HUES48 (cell line): ENCODE data around the gene BPIFB2.

ENCODE experiments used
- H3K27ac ChIP-seq: one replicate; pipeline ENCODE4 v1.7.0; 2013; ENCODE audit warnings: low read depth, low read length, inconsistent platforms
- H3K27me3 ChIP-seq: 2 replicates; pipeline ENCODE4 v1.6.1; 2013; ENCODE audit warnings: mild to moderate bottlenecking, low read length; ENCODE audit not compliant: control insufficient read depth, insufficient read depth
- H3K36me3 ChIP-seq: 2 replicates; pipeline ENCODE4 v1.6.1; 2013; ENCODE audit warnings: low read length; ENCODE audit not compliant: control insufficient read depth, insufficient read depth
- H3K4me1 ChIP-seq: 2 replicates; pipeline ENCODE4 v1.6.1; 2013; ENCODE audit warnings: mild to moderate bottlenecking, low read length; ENCODE audit not compliant: control insufficient read depth, insufficient read depth
- H3K4me3 ChIP-seq: 2 replicates; pipeline ENCODE4 v1.5.1; 2013; ENCODE audit warnings: mild to moderate bottlenecking, low read depth, low read length
- H3K9ac ChIP-seq: 2 replicates; pipeline ENCODE4 v1.6.1; 2013; ENCODE audit warnings: mild to moderate bottlenecking, low read depth, low read length, moderate library complexity
- H3K9me3 ChIP-seq: 2 replicates; pipeline ENCODE4 v1.6.1; 2013; ENCODE audit warnings: low read length; ENCODE audit not compliant: control insufficient read depth, insufficient read depth

The BPIFB2 gene

GRCh38 chr20:32980131-32980941 lies 27.2 kb upstream of the BPIFB2 start:
- Histone ChIP-seq H3K4me3 (no peak overlapping the region), H3K27me3 (no peaks in the 10 kb centered on the region), H3K9me3 (no peaks in the 10 kb centered on the region), H3K9ac (no peak overlapping the region), H3K4me1 (no peaks in the 10 kb centered on the region), H3K36me3 (no peaks in the 10 kb centered on the region), H3K27ac (no peak overlapping the region)

DNA sequence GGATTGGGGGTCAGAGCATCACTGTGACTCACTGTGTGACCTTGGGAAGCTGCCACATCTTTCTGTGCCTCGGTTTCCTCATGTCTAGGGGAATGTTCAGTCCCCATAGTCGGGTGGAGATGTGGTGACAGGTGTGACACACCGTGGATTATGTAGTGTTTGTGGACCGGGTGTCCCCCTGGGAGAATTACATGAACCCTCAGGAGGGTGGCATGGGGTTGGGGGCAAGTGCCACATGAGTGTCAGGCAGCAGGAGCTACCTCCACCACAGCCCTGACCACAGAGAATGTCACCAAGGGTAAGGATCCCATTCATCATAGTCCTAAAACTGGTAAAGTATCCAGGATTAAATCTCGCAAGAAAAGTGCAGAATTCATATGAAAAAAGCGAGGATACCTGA lies 26.5 kb upstream of the BPIFB2 start:
- no peaks in the 10 kb centered on the region for H3K27me3 ChIP-seq
- H3K9ac ChIP-seq, result no peak overlapping the region
- H3K36me3 ChIP-seq, result no peaks in the 10 kb centered on the region
- H3K4me3 ChIP-seq, result no peak overlapping the region
- no peaks in the 10 kb centered on the region for H3K4me1 ChIP-seq
- H3K27ac ChIP-seq, result no peak overlapping the region
- no peaks in the 10 kb centered on the region for H3K9me3 ChIP-seq

- Histone ChIP-seq H3K4me1 (no peaks in the 10 kb centered on the region), H3K9me3 (no peaks in the 10 kb centered on the region), H3K36me3 (no peaks in the 10 kb centered on the region), H3K4me3 (no peak overlapping the region), H3K27ac (no peak overlapping the region), H3K27me3 (no peaks in the 10 kb centered on the region), H3K9ac (no peak overlapping the region)
Measured at GRCh38 chr20:32982617-32983458, 24.7 kb upstream of the BPIFB2 start.

- no peaks in the 10 kb centered on the region for H3K4me1 ChIP-seq
- no peak overlapping the region for H3K27ac ChIP-seq
- no peaks in the 10 kb centered on the region for H3K36me3 ChIP-seq
- H3K9ac ChIP-seq, result no peak overlapping the region
- no peaks in the 10 kb centered on the region for H3K9me3 ChIP-seq
- no peaks in the 10 kb centered on the region for H3K27me3 ChIP-seq
- H3K4me3 ChIP-seq, result no peak overlapping the region
Measured at GRCh38 chr20:32983459-32984112, 23.9 kb upstream of the BPIFB2 start.

DNA sequence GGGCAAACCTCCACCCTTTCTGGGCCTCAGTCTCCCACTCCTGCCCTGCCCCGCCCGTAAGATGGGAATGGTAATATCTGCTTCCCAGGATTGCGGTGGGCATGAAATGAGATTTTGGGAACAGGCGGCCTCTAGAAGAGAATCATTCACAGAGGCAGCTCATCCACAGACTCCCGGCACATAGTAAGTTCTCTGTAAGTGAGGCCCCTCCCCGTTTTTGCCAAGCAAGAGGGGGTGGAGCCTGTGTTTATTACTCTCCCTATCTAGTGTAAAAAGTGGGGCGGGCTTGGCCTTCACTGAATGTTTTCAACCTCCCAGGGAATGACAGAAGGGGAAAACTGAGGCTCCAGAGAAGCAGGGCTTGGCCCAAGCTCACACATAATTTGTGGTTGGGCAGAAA lies 23.3 kb upstream of the BPIFB2 start:
- Histone ChIP-seq H3K4me1 (no peaks in the 10 kb centered on the region), H3K9ac (no peak overlapping the region)

DNA sequence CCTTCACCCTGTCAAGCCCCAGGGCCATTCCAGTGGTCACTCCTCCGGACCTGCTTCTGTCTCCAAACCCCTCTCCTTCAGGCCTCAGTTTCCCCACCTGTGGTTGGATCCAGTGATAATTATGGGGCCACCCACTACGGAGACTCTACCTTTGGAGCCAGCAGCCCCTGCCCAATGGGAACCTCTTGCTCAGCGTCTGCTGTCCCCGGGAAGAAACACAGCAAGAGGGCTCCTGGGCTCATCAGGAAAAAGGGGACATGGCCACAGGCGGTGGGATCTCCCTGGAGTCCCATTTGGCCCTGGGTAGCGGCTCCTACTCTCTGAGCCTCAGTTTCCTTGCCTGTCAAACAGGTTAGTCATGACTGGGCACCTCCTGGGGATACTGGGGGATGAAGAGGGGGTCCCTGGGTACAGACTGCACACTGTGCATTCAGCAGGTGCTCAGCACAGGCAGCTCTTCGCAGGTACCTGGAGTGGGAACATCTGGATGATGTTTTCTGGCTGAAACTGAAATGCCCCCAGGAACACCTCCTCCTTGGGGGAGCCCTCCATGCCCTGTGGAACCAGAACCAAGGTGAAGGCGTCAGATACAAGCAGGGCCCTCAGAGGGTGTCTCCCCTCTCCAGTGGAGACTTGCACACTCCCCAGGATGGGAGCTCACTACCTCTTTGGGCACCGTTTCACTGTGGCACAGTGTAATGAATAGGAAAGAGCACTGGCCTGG lies 22.7 kb upstream of the BPIFB2 start:
- Histone ChIP-seq H3K27me3 (no peaks in the 10 kb centered on the region), H3K9ac (no peak overlapping the region), H3K4me1 (no peaks in the 10 kb centered on the region), H3K27ac (no peak overlapping the region), H3K4me3 (no peak overlapping the region), H3K9me3 (no peaks in the 10 kb centered on the region), H3K36me3 (no peaks in the 10 kb centered on the region)

More for the DNA sequence above, 23.3 kb upstream of the BPIFB2 start:
- Histone ChIP-seq H3K27me3 (no peaks in the 10 kb centered on the region), H3K9me3 (no peaks in the 10 kb centered on the region), H3K4me3 (no peak overlapping the region), H3K36me3 (no peaks in the 10 kb centered on the region), H3K27ac (no peak overlapping the region)

- Histone ChIP-seq H3K9me3 (no peaks in the 10 kb centered on the region), H3K27ac (no peak overlapping the region)
Measured at GRCh38 chr20:32985596-32985995, 21.9 kb upstream of the BPIFB2 start.

GRCh38 chr20:32986331-32986966 lies 21.1 kb upstream of the BPIFB2 start:
- Histone ChIP-seq H3K9me3 (no peaks in the 10 kb centered on the region), H3K27me3 (no peaks in the 10 kb centered on the region), H3K36me3 (no peaks in the 10 kb centered on the region), H3K4me1 (no peaks in the 10 kb centered on the region), H3K9ac (no peak overlapping the region), H3K4me3 (no peak overlapping the region), H3K27ac (no peak overlapping the region)

More at GRCh38 chr20:32985596-32985995, 21.9 kb upstream of the BPIFB2 start:
- H3K9ac ChIP-seq, result no peak overlapping the region
- H3K27me3 ChIP-seq, result no peaks in the 10 kb centered on the region
- no peak overlapping the region for H3K4me3 ChIP-seq
- H3K4me1 ChIP-seq, result no peaks in the 10 kb centered on the region
- H3K36me3 ChIP-seq, result no peaks in the 10 kb centered on the region

- H3K27ac ChIP-seq, result no peak overlapping the region
- H3K4me3 ChIP-seq, result no peak overlapping the region
- no peaks in the 10 kb centered on the region for H3K9me3 ChIP-seq
- no peaks in the 10 kb centered on the region for H3K36me3 ChIP-seq
- H3K4me1 ChIP-seq, result no peaks in the 10 kb centered on the region
- H3K27me3 ChIP-seq, result no peaks in the 10 kb centered on the region
- no peak overlapping the region for H3K9ac ChIP-seq
Measured at GRCh38 chr20:32987044-32987825, 20.3 kb upstream of the BPIFB2 start.

GRCh38 chr20:32988008-32988407 lies 19.5 kb upstream of the BPIFB2 start:
- Histone ChIP-seq H3K4me1 (no peaks in the 10 kb centered on the region), H3K9ac (no peak overlapping the region), H3K27me3 (no peaks in the 10 kb centered on the region), H3K9me3 (no peaks in the 10 kb centered on the region), H3K36me3 (no peaks in the 10 kb centered on the region), H3K4me3 (no peak overlapping the region), H3K27ac (no peak overlapping the region)
